GM19099 (cell line): ENCODE data around the gene CDK4.

ENCODE experiments used
- POLR2A ChIP-seq: IDR thresholded peaks from 3 replicates; pipeline ENCODE4 v1.6.1; 2011; ENCODE audit warnings: low read depth; ENCODE audit not compliant: insufficient read length; ENCODE audit errors: extremely low read depth

The CDK4 gene

DNA sequence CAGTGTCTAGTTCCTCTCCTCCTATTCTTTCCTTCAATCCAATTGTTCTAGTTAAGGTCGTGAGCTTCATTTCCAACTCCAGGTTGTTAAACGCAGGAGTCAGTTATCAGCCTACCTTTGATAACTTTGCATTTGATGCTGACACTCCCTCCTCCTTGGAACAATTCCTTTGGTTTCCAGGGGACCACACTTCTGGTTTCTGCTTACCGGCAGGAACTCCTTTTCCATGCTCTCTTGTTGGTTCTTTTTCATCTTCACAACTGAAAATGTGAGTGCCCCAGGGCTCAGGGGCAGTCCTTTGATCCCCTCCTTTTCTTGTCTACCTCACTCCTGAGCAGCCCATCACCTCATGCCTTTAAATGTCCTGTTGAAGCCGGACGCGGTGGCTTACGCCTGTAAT is 25.3 kb upstream of the CDK4 start:
- TF ChIP-seq POLR2A = no peak

DNA sequence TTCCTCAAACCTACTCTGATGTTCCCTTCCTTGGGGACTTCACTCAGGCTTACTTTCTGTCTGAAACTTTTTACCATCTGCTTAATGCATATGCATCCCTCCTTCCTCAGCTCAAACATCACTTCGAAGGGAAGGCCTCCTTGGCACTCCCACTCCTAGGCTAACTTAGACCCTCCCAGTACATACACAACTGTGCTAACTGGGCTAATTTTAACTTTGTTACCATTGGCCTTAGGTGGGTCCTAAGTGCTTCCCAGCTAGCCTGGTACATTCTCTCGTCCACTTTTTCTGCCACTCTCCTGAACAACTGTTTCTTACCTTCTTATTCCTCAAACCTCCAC is 24.1 kb upstream of the CDK4 start:
- TF ChIP-seq POLR2A = no peak

DNA sequence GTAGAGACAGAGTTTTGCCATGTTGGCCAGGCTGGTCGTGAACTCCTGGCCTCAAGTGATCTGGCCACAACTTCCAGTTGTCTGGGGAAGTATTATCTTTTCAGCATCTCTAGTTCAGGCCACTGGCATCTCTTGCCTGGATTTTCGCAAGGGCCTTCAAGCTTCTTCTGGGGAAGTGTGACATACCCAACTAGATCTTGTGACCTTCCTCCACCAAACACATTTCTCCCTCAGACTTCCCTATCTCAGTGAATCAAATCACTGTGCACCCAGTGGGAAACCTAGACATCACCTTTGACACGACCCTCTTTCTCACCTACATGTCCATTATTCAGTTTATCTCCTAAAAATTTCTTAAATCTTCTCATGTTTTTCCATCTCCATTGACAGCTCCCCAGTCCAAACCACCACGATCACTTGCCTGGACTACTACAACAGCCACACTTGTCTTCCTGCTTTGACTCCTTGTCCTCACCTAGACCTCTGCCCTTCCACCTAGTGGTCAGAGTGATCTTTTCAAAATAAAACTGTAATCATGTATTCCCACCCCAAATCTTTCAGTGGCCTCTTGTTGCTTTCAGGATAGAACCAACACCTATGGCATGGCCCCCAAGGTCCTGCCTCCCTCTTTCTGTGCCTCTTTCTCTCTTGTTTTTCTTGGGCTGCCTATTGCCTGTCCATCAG is 23.6 kb upstream of the CDK4 start:
- TF ChIP-seq POLR2A = no peak

DNA sequence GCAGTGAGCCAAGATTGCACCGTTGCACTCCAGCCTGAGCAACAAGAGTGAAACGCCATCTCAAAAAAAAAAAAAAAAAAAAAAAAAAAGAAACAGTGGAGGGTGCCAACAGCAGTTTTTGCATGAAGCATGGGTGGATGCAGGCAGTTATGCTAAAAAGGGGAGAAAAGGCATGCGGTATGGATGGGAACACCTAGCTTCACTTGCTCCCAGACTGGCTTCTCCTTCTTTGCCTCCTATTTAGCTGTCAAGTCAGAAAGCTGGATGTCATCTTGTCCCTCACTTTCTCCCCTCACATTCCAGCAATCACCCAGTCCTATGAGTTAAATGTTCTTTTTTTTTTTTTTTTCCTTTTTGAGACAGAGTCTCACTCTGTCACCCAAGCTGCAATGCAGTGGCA is 22.9 kb upstream of the CDK4 start:
- no peak for TF ChIP-seq POLR2A

DNA sequence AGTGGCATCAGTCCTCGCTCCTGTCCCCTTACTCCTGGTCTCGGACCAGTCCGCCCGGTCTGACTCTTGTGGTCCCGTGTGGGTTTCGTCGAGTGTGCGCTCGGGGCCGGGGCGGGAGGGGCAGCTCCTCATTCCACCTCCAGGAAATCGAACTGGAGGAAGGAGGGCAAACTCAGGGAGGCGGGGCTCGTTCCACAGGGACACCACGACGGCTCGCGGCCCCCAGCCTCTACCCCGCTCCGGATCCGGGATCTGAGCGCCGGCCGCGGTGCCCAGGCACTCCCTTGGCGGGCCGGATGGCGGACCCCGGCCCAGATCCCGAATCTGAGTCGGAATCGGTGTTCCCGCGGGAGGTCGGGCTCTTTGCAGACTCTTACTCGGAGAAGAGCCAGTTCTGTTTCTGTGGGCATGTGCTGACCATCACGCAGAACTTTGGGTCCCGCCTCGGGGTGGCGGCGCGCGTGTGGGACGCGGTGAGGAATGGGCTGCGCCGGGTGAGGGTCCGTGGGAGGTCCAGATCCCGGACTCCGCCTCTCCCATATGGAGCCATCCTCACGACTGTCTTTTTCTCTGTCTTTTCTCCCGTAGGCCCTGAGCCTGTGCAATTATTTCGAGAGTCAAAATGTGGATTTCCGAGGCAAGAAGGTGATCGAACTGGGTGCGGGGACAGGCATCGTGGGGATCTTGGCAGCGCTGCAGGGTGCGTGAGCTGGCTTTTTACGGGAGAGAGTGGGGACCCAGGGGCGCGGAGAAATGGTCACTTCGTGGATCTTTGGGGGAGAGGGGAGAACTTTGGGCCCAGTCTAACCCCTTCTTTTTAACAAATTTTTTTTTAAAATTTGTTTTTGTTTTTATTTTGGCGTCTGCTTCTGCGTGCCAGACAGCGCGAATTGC is 20.6 kb upstream of the CDK4 start, which contains the start of gene EEF1AKMT3:
Gene EEF1AKMT3 (plus strand): TSS at position 186 of the 894 bp plus-strand sequence. CDS start 111 bp downstream, at position 297.
- no peak for TF ChIP-seq POLR2A

DNA sequence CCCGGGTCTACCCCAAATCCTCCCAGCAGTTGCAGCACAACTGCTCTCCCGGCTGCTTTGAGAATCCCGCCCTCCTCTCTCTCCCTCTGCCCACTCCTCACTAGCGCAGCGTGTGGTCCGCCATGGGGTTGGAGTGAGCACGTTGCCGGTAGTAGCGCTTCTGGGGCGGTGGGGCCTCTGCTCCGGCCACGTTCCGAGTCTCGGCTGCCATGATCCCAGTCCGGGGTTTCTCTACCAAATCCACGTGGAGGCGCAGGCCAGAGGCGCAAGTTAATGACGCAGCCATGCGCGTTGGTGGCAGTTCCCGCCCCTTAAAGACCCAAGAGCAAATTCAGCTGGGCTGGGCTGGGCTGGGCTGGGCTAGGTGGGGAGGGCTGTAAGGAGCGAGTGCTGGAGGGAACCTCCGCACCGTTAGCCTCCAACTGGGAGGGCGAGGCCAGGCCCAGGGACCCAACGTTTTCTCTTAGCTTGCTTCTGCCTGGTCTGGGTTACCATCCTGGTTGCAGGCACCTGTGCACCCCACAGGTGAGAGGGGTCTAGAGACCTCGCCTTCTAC is 19.8 kb upstream of the CDK4 start, which contains the start of gene METTL1:
Gene METTL1 (minus strand): TSS at position 233 of the 556 bp plus-strand sequence. CDS start 22 bp downstream, at position 211.
- peak; percentile 76 for TF ChIP-seq POLR2A

DNA sequence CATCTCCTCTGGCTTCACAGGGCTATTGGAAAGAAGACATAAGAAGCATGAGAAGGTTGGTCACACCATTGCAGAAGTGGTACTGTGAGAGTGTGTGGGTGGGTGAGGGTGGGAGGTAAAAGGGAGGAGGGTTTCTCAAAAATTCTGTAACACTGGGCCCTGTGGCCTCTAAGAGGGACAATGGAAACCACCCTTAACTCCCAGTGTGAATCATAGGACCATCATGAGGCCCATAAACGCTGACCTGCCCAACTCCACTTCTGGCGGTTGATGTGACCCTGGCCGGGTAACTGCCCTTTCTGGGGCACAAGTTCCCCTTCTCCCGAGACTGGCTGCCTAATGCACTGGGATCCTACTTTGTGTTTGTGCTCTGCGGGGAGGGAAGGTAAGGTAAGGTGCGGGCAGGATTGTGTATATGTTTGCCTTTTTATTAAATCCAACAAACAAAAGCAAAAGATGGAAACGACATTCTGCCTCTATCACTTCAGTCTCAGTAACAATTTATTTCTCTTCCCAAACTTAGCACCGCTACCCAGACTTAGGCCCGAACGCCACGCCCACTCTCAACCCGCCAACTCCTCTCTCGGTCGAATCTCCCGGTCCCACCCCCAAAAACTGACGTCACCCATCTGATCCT is 19.2 kb upstream of the CDK4 start:
- TF ChIP-seq POLR2A = no peak

DNA sequence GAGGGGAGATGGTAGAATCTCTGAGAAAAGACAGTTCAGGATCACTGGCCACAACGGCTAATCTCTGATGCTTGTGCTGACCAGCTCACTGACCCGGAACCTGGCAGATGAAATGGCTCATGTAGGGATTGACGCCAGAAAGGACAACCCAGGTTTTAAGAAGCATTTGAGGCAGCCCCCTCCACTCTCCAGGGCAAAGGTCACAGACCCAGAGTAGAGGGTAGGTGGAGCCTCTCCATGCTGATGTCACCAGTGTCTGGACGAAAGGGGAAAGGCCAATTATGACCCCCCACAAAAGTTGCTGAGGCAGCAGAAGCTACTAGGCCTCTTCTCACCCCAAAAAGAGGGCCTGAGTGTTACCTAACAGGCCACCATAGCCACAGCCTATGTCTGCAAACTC is 18.6 kb upstream of the CDK4 start:
- no peak for TF ChIP-seq POLR2A

DNA sequence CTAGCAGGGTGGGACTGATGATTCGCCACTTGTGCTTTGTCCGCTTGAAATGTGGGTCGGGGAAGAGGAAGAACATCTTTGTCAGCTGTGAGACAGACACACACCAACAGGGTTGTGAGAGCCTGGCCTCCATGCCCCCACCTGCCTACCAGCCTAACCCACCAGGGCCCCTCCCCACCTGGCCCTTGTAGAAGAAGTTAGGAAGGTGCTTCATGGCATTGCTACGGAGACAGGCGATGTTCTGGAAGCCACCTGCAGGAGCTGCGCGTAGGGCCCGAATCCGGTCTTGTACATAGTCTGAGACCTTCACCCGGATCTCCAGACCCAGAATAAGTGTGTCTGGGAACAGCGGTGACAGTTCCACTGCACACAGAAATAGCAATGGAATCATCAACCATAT is 17.5 kb upstream of the CDK4 start:
- no peak for TF ChIP-seq POLR2A

DNA sequence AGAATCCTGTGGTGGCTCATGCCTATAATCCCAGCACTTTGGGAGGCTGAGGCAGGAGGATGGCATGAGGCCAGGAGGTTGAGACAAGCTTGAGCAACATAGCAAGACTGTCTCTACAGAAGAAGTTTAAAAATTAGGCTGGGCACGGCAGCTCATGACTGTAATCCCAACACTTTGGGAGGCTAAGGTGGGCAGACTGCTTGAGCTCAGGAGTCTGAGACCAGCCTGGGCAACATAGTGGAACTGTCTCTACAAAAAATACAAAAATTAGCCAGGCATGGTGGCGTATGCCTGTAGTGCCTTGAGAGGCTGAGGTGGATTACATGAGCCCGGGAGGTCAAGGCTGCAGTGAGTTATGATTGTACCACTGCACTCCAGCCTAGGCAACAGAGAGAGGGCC is 15.8 kb upstream of the CDK4 start:
- no peak for TF ChIP-seq POLR2A

DNA sequence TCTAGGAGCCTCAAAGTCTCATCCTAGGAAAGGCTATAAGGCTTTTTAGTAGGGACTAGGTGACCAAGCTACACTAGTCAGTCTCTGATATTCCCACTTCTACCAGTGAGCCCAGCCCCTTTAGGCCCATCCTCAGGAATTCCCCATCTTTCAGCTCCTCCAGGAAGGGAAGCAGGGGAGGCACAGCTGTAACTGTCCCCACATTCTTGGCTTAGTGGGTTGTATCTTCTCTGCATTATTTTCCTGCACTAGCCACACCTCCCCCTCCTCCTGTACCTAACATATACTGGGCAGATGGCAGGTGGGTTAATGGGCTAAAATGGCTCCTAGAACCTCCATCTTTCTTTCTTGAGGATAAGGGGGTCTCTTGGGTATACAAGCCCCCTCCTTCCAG is 15.2 kb upstream of the CDK4 start:
- TF ChIP-seq POLR2A = no peak

DNA sequence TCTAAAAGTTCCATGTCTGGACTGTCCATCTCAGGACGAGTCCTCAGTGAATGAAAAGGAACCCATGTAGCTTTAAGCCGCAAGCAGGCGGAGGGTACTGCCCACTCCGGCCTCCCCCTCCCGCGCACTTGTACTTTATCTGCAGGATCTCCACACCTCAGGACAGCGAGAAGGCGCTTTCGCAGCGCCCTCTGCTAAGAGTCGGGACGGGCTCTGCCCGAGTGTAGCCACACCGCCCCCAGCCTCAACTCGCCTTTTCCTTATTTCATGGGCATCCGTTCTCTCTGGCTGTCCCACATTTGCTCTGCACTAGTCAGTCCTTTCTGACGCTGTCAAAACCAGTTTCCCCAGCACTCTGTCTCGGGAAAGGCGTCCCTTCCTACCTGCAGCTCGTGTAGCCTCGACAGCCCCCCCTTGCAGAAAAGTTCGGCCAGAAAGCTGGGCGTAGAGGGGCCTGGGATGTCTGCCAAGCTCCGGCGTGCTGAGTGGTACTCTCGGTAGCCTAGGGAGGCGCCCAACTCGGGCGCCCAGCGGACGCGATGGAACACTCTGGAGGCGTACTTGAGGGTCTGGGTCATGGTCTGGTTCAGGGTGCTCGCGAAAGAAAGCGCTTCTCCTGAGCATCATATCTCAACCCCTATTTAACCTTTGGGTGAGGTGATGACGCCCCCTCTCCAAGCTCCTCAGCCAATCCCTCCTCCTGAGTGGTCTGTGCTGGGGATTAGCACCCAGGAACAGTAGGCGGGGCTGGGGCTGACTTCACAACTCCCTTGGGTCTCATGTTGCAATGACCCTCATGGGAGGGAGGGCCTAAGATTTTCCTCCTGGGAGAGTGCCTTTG is 14.6 kb upstream of the CDK4 start, which contains the start of gene CYP27B1:
Gene CYP27B1 (minus strand): TSS at position 615 of the 841 bp plus-strand sequence. CDS start 37 bp downstream, at position 578.
- peak; percentile 17 for TF ChIP-seq POLR2A

DNA sequence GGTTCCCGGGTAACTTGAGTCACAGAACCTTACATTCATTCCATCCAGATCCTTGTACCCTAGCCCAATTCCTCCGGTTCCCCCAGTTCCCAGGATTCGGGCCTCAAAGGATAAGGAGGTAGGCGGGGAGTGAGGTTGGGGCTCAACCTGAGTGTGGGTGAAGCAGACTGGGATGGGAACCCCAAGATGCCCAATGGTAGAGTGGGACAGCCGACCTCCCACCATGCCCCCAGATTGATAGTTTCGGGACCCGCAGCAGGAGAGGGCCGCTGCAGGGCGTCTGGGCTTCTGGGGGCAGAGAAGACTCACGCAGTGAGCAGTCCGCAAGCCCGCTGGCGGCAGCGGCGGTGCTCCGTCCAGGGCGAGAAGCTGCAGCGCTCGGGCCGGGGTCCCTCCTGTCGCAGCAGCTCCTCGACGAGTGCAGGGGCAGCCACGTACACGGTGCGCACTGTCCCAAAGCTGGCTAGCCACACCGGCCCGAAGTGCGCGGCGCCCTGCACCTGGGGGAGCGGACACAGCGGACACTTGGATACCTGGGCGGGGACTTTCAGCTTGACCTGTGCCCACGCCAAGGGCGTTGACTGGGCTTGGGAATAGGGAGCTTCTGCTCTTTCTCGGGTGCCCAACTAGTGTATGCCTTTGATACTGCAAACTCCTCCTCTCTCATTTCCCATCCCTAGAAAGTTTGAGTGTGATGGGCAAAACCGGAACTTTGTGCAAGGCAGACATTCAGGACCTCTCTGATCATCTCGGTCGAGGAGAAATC is 13.8 kb upstream of the CDK4 start:
- TF ChIP-seq POLR2A = no peak
